NT2/D1 (cell line): ENCODE results near the gene ISM2.

Source experiments
- SUZ12 ChIP-seq: IDR thresholded peaks from 2 replicates; pipeline ENCODE4 v1.6.1; 2011; ENCODE audit not compliant: insufficient read length, insufficient read depth; ENCODE audit errors: extremely low read depth
- YY1 ChIP-seq: IDR thresholded peaks from 2 replicates; pipeline ENCODE4 v1.6.1; 2011; ENCODE audit not compliant: insufficient read length, insufficient read depth
- ZNF274 ChIP-seq: IDR thresholded peaks from 2 replicates; pipeline ENCODE4 v1.6.1; 2011; ENCODE audit warnings: mild to moderate bottlenecking, low read depth, low read length

- TF ChIP-seq ZNF274 (no peak), YY1 (no peak), SUZ12 (no peak)
Observed at GRCh38 chr14:77455966-77456640, 42.5 kb downstream of the ISM2 start.
